Uterus (tissue), 2 donors: ENCODE data around the gene ESRRB.

Experiments
- CTCF ChIP-seq, 4 experiments: fragments of 200-600 bp in 2 of 4; fragments of 450-650 bp in 2 of 4; sonication (generic) in 2 of 4; IDR thresholded peaks; one replicate each; pipeline ENCODE4 v1.5.1; 2016 to 2019; ENCODE audit warnings: antibody characterized with exemption in 4 of 4, mild to moderate bottlenecking in 2 of 4, moderate library complexity in 1 of 4
- POLR2A ChIP-seq, 2 donors: fragments of 450-650 bp; IDR thresholded peaks; one replicate each; pipeline ENCODE4 v1.6.1; 2016; ENCODE audit warnings: antibody characterized with exemption in 2 of 2, mild to moderate bottlenecking in 1 of 2, moderate library complexity in 1 of 2

GRCh38 chr14:76328457-76329137 is 47.3 kb upstream of the ESRRB start:
- no peak for TF ChIP-seq CTCF (IDR thresholded peaks at IDR 0.05)
- TF ChIP-seq POLR2A (IDR thresholded peaks at IDR 0.05): no peak
